GM19043 (cell line): ENCODE measurements around the gene ATP2B2.

Experiments
- ATAC-seq: cut with Tn5 transposase; IDR thresholded peaks from one replicate; pipeline ENCODE4 v1.9.1; 2021; ENCODE audit warnings: low read depth; ENCODE audit not compliant: unreplicated experiment

The ATP2B2 gene

GRCh38 chr3:10407361-10407760 is 98.0 kb downstream of the ATP2B2 start:
- ATAC-seq: no peak

GRCh38 chr3:10406414-10406813 is 99.0 kb downstream of the ATP2B2 start:
- no peak for ATAC-seq

GRCh38 chr3:10405816-10406215 is 99.6 kb downstream of the ATP2B2 start:
- ATAC-seq: no peak

GRCh38 chr3:10404876-10405275 is 100.5 kb downstream of the ATP2B2 start:
- ATAC-seq: no peak

- no peak for ATAC-seq
Measured at GRCh38 chr3:10404377-10404776, 101.0 kb downstream of the ATP2B2 start.

- ATAC-seq: no peak
Measured at GRCh38 chr3:10401990-10402761, 103.2 kb downstream of the ATP2B2 start.

GRCh38 chr3:10400749-10401495 is 104.5 kb downstream of the ATP2B2 start:
- no peak for ATAC-seq

- no peak for ATAC-seq
Measured at GRCh38 chr3:10400050-10400748, 105.2 kb downstream of the ATP2B2 start.

- no peak for ATAC-seq
Measured at GRCh38 chr3:10399634-10400033, 105.8 kb downstream of the ATP2B2 start.

- no peak for ATAC-seq
Measured at GRCh38 chr3:10398341-10398740, 107.0 kb downstream of the ATP2B2 start.

GRCh38 chr3:10397879-10398278 is 107.5 kb downstream of the ATP2B2 start:
- ATAC-seq: no peak

GRCh38 chr3:10396931-10397330 is 108.5 kb downstream of the ATP2B2 start:
- no peak for ATAC-seq

GRCh38 chr3:10396083-10396482 is 109.3 kb downstream of the ATP2B2 start:
- no peak for ATAC-seq

GRCh38 chr3:10395671-10396070 is 109.7 kb downstream of the ATP2B2 start:
- no peak for ATAC-seq

GRCh38 chr3:10395196-10395595 is 110.2 kb downstream of the ATP2B2 start:
- ATAC-seq: no peak

GRCh38 chr3:10394491-10395025 is 110.8 kb downstream of the ATP2B2 start:
- ATAC-seq: no peak

- no peak for ATAC-seq
Measured at GRCh38 chr3:10393514-10393913, 111.9 kb downstream of the ATP2B2 start.

GRCh38 chr3:10392906-10393461 is 112.4 kb downstream of the ATP2B2 start:
- no peak for ATAC-seq

- ATAC-seq: no peak
Measured at GRCh38 chr3:10392244-10392643, 113.1 kb downstream of the ATP2B2 start.

GRCh38 chr3:10391391-10391790 is 114.0 kb downstream of the ATP2B2 start:
- ATAC-seq: no peak
